Gastroesophageal sphincter (tissue), 4 donors: ENCODE measurements around the gene AOX1. TPM values are rescaled to one million over a fixed set of nuclear protein-coding genes. Genes with fewer than 3 reads are reported as not detected.
"Not testable (repeated sequence)": the region's sequence is repeated elsewhere in the genome, so short reads cannot be mapped to it uniquely, and the experiment has no call there.

Source experiments
- ATAC-seq: fragments of 150-250 bp; one replicate; pipeline ENCODE4 v1.9.1; 2016; ENCODE audit warnings: mild to moderate bottlenecking, moderate library complexity
- H3K27ac ChIP-seq, 4 donors: fragments of 200-600 bp; sonication (generic) in 3 of 4; 1 replicate in 3 of 4; 2 replicates in 1 of 4; pipeline ENCODE4 v1.5.1; 2016 to 2019
- H3K27me3 ChIP-seq: fragments of 200-600 bp; sonication (generic); one replicate; pipeline ENCODE4 v1.5.1; 2019
- H3K36me3 ChIP-seq, 2 donors: fragments of 200-600 bp; sonication (generic); one replicate each; pipeline ENCODE4 v1.5.1; 2019; ENCODE audit warnings: control low read depth in 1 of 2
- H3K4me1 ChIP-seq, 3 donors: fragments of 200-600 bp; sonication (generic); 1 replicate in 2 of 3; 2 replicates in 1 of 3; pipeline ENCODE4 v1.5.1; 2016 to 2019; ENCODE audit warnings: control low read depth in 2 of 3
- H3K4me3 ChIP-seq, 2 donors: fragments of 200-600 bp; sonication (generic); one replicate each; pipeline ENCODE4 v1.5.1; 2019; ENCODE audit warnings: mild to moderate bottlenecking in 1 of 2, moderate library complexity in 1 of 2
- H3K9me3 ChIP-seq, 3 donors: fragments of 200-600 bp; sonication (generic); one replicate each; pipeline ENCODE4 v1.5.1; 2017 to 2019; ENCODE audit warnings: control low read depth in 2 of 3
- CTCF ChIP-seq, 4 experiments: fragments of 200-600 bp in 2 of 4; fragments of 450-650 bp in 2 of 4; sonication (generic) in 1 of 4; IDR thresholded peaks; one replicate each; pipeline ENCODE4 v1.5.1; 2017 to 2019; ENCODE audit warnings: antibody characterized with exemption in 4 of 4, mild to moderate bottlenecking in 2 of 4, moderate library complexity in 2 of 4
- EP300 ChIP-seq: sonication (generic); formaldehyde crosslinking; IDR thresholded peaks from one replicate; pipeline ENCODE4 v1.6.1; 2017; ENCODE audit warnings: antibody characterized with exemption, mild to moderate bottlenecking
- POLR2A ChIP-seq, 2 donors: fragments of 450-650 bp; IDR thresholded peaks; one replicate each; pipeline ENCODE4 v1.6.1; 2017; ENCODE audit warnings: antibody characterized with exemption in 2 of 2, mild to moderate bottlenecking in 2 of 2, moderate library complexity in 1 of 2
- POLR2AphosphoS5 ChIP-seq: sonication (generic); formaldehyde crosslinking; IDR thresholded peaks from one replicate; pipeline ENCODE4 v1.6.1; 2017; ENCODE audit warnings: antibody characterized with exemption
- WGBS, 2 donors: methylation state at CpG; one replicate each; pipeline ENCODE4 v1.1.5; 2018; ENCODE audit warnings: low coverage in 1 of 2; 5-methylcytosine and 5-hydroxymethylcytosine counted together
- total RNA-seq, 4 donors: library from RNA; depleted of rRNA; stranded (reverse); fragments of >200 nt; gene quantifications; one replicate each; pipeline ENCODE4 v1.1.0, GENCODE V29; 2016

AOX1 gene
- total RNA-seq, 4 donors from 2014 or later = 36.7 to 125 (median 85.6) TPM

- Histone ChIP-seq H3K4me3 (no peak overlapping the region), H3K36me3 (no peaks in the 10 kb centered on the region), H3K27ac (no peak overlapping the region), H3K27me3 (no peaks in the 10 kb centered on the region), H3K9me3 (no peaks in the 10 kb centered on the region), H3K4me1 (peaks cover 0 to 21% (median 0%) of the 10 kb centered on the region in 3 donors)
- WGBS, 2 donors = 41 to 59% methylated on average over 2 of the region's 2 CpGs
- TF ChIP-seq POLR2A (IDR thresholded peaks at IDR 0.05) = no peak
- ATAC-seq = peak; percentile 28
These were observed 95.9 kb downstream of the AOX1 start for GRCh38 chr2:200681697-200682096.

- H3K9me3 ChIP-seq, ATAC-seq, H3K4me3 ChIP-seq, H3K27ac ChIP-seq, H3K27me3 ChIP-seq, H3K36me3 ChIP-seq: not testable (repeated sequence)
- 83 to 92% methylated on average over 2 of the region's 5 CpGs for WGBS, 2 donors
- peaks cover 0 to 19% (median 0%) of the 10 kb centered on the region in 3 donors for H3K4me1 ChIP-seq
These were observed 96.6 kb downstream of the AOX1 start for GRCh38 chr2:200682407-200682806.

GRCh38 chr2:200687922-200688920 lies 102.4 kb downstream of the AOX1 start:
- Histone ChIP-seq H3K9me3 (no peaks in the 10 kb centered on the region), H3K36me3 (no peaks in the 10 kb centered on the region), H3K27me3 (no peaks in the 10 kb centered on the region), H3K4me1 (no peaks in the 10 kb centered on the region), H3K4me3 (no peak overlapping the region), H3K27ac (no peak overlapping the region)
- TF ChIP-seq POLR2AphosphoS5 (no peak), EP300 (no peak), CTCF (IDR thresholded peaks at IDR 0.05) (no peak), POLR2A (IDR thresholded peaks at IDR 0.05) (no peak)
- ATAC-seq = no peak
- WGBS, 2 donors = 44 to 55% methylated on average over 2 of the region's 2 CpGs

- 73 to 84% methylated on average over 2 to 3 of the region's 3 CpGs for WGBS, 2 donors
- no peak overlapping the region for H3K27ac ChIP-seq
- ATAC-seq = no peak
These were observed 103.3 kb downstream of the AOX1 start for GRCh38 chr2:200689115-200689514.

GRCh38 chr2:200693836-200694470 lies 108.1 kb downstream of the AOX1 start:
- Histone ChIP-seq H3K36me3 (no peaks in the 10 kb centered on the region), H3K27ac (no peak overlapping the region), H3K9me3 (no peaks in the 10 kb centered on the region), H3K27me3 (peaks cover 6% of the 10 kb centered on the region), H3K4me3 (no peak overlapping the region), H3K4me1 (no peaks in the 10 kb centered on the region)
- 81 to 93% methylated on average over 3 to 4 of the region's 4 CpGs for WGBS, 2 donors
- TF ChIP-seq POLR2AphosphoS5 (no peak), POLR2A (IDR thresholded peaks at IDR 0.05) (no peak), CTCF (IDR thresholded peaks at IDR 0.05) (no peak), EP300 (no peak)
- no peak for ATAC-seq

More at GRCh38 chr2:200689115-200689514, 103.3 kb downstream of the AOX1 start:
- no peaks in the 10 kb centered on the region for H3K9me3 ChIP-seq
- no peaks in the 10 kb centered on the region for H3K4me1 ChIP-seq
- TF ChIP-seq POLR2AphosphoS5 = no peak
- no peak for TF ChIP-seq POLR2A (IDR thresholded peaks at IDR 0.05)
- TF ChIP-seq EP300 = no peak
- no peak for TF ChIP-seq CTCF (IDR thresholded peaks at IDR 0.05)
- H3K27me3 ChIP-seq = no peaks in the 10 kb centered on the region
- no peak overlapping the region for H3K4me3 ChIP-seq
- no peaks in the 10 kb centered on the region for H3K36me3 ChIP-seq
